Measurements from ENCODE around the gene HEMGN. TPM values are rescaled to one million over a fixed set of nuclear protein-coding genes. Genes with fewer than 3 reads are reported as not detected.

HEMGN gene
- total and polyA plus RNA-seq, 10 of the 15 experiments (the other 5 are each of a cell fraction or from before 2014, with no cell fraction given): 0.03 to 0.28 (median 0.09) TPM; not detected in 4

DNA sequence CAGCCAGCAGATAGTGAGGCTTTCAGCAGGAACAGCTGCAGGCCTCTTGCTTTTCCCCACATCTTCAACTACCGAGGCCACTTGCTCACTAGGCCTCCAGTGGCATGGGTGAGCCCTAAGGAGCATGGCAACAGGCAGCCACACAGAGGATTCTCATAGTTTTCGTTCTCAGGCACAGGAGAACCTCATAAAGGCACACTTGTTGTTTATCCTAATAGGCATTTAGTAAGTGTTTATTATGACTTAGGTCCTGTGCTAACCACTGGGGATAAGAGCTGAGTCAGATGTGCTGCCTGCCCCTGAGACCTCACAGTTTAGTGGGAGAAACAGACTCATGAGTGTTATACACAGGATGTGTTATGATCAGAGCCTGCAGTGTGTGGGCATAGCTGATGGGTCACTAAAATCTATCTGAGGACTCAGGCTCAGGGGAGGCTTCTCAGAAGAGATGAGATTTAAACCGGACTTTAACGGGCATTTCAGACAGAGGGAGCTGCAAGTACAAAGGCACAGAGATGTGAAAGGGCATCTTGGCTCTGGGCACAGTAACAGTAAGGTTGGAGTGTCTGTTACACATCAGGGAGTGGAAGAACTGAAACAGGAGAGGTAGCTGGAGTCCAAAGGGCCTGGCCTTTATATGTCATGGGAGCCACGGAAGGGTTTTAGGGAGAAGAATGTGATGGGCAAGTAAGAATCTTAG lies 21.0 kb upstream of the HEMGN start:
- Histone ChIP-seq H3K4me3 (no peak overlapping the region), H3K27ac (ENCODE audit: control insufficient read depth, insufficient read depth) (no peak overlapping the region), H2AFZ (ENCODE audit: control insufficient read depth, low read depth, low read length) (no peak overlapping the region), H3K27me3 (replicated peaks in 1 of 2; ENCODE audit: control insufficient read depth in 2 of 2, insufficient read depth in 2 of 2, low read length in 1 of 2) (no peaks in the 10 kb centered on the region), H4K20me1 (ENCODE audit: control insufficient read depth, insufficient read depth) (no peaks in the 10 kb centered on the region), H3K79me2 (ENCODE audit: control insufficient read depth, insufficient read depth, low read length) (no peaks in the 10 kb centered on the region), H3K9me3 (replicated peaks; ENCODE audit: control insufficient read depth, insufficient read depth, low read length) (no peaks in the 10 kb centered on the region), H3K4me2 (ENCODE audit: control insufficient read depth, insufficient read depth) (no peak overlapping the region), H3K9ac (ENCODE audit: control insufficient read depth, insufficient read depth, low read length) (no peak overlapping the region), H3K4me1 (ENCODE audit: control insufficient read depth, insufficient read depth, low read length) (no peaks in the 10 kb centered on the region), H3K36me3 (ENCODE audit: control insufficient read depth in 2 of 2, insufficient read depth in 2 of 2, low read length in 1 of 2) (no peaks in the 10 kb centered on the region)
- intact Hi-C loops (cut with micrococcal nuclease; ENCODE audit: unreplicated experiment): no loop called here
- 38% methylated on average over 5 of the region's 5 CpGs for WGBS (ENCODE audit: insufficient coverage, insufficient replicate concordance, low lambda C conversion rate, missing lambda C conversion rate)
- ATAC-seq (no peak), DNase-seq (ENCODE audit: low read depth, low spot score) (no peak), FAIRE-seq (no peak)
- SMC1A ChIA-PET (ENCODE audit: uncharacterized antibody, unreplicated experiment): interaction anchor here (0.6 to 1.6 kb wide), 2 partner anchors 13 to 25 kb away, joined by 3 to 6 read pairs; no protein-coding TSS in a partner anchor
- POLR2A ChIA-PET: interaction anchor here (1.3 kb wide), 1 partner anchor 22 kb away, joined by 3 read pairs; no protein-coding TSS in a partner anchor
- TF ChIP-seq PAX8 (IDR thresholded peaks at IDR 0.05): no peak
- no peak for TF ChIP-seq JUNB (IDR thresholded peaks at IDR 0.05)
- TF ChIP-seq RBBP5 (conservative IDR thresholded peaks at IDR 0.05): no peak
- TF ChIP-seq, protein P1, sequence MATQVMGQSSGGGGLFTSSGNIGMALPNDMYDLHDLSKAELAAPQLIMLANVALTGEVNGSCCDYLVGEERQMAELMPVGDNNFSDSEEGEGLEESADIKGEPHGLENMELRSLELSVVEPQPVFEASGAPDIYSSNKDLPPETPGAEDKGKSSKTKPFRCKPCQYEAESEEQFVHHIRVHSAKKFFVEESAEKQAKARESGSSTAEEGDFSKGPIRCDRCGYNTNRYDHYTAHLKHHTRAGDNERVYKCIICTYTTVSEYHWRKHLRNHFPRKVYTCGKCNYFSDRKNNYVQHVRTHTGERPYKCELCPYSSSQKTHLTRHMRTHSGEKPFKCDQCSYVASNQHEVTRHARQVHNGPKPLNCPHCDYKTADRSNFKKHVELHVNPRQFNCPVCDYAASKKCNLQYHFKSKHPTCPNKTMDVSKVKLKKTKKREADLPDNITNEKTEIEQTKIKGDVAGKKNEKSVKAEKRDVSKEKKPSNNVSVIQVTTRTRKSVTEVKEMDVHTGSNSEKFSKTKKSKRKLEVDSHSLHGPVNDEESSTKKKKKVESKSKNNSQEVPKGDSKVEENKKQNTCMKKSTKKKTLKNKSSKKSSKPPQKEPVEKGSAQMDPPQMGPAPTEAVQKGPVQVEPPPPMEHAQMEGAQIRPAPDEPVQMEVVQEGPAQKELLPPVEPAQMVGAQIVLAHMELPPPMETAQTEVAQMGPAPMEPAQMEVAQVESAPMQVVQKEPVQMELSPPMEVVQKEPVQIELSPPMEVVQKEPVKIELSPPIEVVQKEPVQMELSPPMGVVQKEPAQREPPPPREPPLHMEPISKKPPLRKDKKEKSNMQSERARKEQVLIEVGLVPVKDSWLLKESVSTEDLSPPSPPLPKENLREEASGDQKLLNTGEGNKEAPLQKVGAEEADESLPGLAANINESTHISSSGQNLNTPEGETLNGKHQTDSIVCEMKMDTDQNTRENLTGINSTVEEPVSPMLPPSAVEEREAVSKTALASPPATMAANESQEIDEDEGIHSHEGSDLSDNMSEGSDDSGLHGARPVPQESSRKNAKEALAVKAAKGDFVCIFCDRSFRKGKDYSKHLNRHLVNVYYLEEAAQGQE (IDR thresholded peaks at IDR 0.05; ENCODE audit: low read depth, low read length): no peak
- no peak for TF ChIP-seq ZNF24 (IDR thresholded peaks at IDR 0.05)
- no peak for TF ChIP-seq SMC3 (IDR thresholded peaks at IDR 0.05; ENCODE audit: borderline replicate concordance, low read length)
- in situ Hi-C loops (cut with MboI): no loop called here
- no TSS peak for BruUV-seq (replicated peaks)
- RAD21 ChIA-PET (ENCODE audit: unreplicated experiment): no interaction called here
- CTCF ChIA-PET: interaction anchor here (0.6 to 3.0 kb wide), 3 partner anchors 16 to 234 kb away, joined by 3 to 14 read pairs (median 3); partner anchors contain the start of gene TRMO

Measured in GM12878 (cell line).